IPS-15b (cell line): ENCODE results near the gene ACMSD.
"Not testable (repeated sequence)": the region's sequence is repeated elsewhere in the genome, so short reads cannot be mapped to it uniquely, and the experiment has no call there.

ENCODE experiments used
- H3K27me3 ChIP-seq: one replicate; pipeline ENCODE4 v1.6.1; 2013; ENCODE audit warnings: low read length; ENCODE audit not compliant: control insufficient read depth, insufficient read depth
- H3K36me3 ChIP-seq: one replicate; pipeline ENCODE4 v1.6.1; 2013; ENCODE audit warnings: low read length; ENCODE audit not compliant: control insufficient read depth, insufficient read depth
- H3K4me1 ChIP-seq: one replicate; pipeline ENCODE4 v1.6.1; 2013; ENCODE audit warnings: mild to moderate bottlenecking, low read length; ENCODE audit not compliant: control insufficient read depth, insufficient read depth
- H3K4me3 ChIP-seq: one replicate; pipeline ENCODE4 v1.5.1; 2013; ENCODE audit warnings: low read depth, low read length
- H3K9ac ChIP-seq: one replicate; pipeline ENCODE4 v1.6.1; 2013; ENCODE audit warnings: low read depth, mild to moderate bottlenecking, low read length
- H3K9me3 ChIP-seq: one replicate; pipeline ENCODE4 v1.6.1; 2013; ENCODE audit warnings: mild to moderate bottlenecking, low read length; ENCODE audit not compliant: control insufficient read depth, insufficient read depth

Gene ACMSD

DNA sequence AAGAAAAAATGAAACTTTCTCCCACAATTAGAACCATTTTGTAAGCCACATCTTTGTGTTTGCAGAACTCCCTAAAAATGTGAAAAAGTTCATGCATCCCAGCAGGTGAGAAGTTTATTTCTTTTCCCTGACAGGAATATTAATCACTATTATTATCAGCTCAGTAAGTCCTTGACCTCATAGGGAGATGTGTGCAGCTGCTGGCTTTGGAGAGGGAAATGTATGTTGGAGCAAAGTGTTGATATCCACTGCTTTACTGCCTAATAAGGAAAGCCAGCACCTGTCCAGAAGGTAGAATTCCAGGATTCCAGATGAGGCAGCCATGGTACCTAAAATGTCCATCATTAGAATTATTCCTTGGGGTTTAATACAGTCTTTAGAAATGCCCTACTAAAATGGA lies 44.4 kb downstream of the ACMSD start:
- Histone ChIP-seq H3K4me3 (no peak overlapping the region), H3K9ac (no peak overlapping the region), H3K36me3 (no peaks in the 10 kb centered on the region), H3K9me3 (no peaks in the 10 kb centered on the region), H3K4me1 (no peaks in the 10 kb centered on the region), H3K27me3 (no peaks in the 10 kb centered on the region)

DNA sequence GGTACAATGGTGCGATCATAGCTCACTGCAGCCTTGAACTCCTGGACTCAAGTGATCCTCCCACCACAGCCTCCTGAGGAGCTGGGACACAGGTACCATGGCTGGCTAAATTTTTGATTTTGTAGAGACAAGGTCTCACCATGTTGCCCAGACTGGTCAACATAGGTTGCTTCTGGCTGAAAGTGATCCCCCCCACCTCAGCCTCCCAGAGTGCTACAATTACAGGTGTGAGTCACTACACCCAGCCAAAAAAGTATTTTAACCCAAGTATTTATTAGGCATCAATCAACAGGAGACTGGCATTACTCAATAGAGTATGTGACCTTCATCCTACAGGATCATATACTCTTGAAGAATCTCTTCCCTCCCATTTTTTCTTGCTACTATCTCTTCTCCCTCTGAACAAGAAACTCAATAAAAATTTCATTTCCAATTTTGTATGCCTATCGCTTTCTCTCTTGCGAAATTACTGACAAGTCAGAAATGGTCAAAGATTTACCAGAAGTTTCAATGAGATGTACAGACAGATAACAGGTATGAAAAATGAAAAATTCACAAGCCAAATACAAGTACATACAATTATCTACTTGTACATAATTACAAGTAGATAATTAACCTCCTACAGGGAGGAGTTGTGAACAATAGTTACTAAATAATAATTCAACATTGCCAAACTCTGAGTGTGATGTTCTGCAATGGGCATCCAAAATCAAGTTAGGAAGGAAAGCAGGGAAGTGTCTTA lies 45.3 kb downstream of the ACMSD start:
- H3K27me3 ChIP-seq: no peaks in the 10 kb centered on the region
- H3K9ac ChIP-seq: no peak overlapping the region
- no peaks in the 10 kb centered on the region for H3K36me3 ChIP-seq
- no peak overlapping the region for H3K4me3 ChIP-seq
- no peaks in the 10 kb centered on the region for H3K4me1 ChIP-seq
- no peaks in the 10 kb centered on the region for H3K9me3 ChIP-seq

DNA sequence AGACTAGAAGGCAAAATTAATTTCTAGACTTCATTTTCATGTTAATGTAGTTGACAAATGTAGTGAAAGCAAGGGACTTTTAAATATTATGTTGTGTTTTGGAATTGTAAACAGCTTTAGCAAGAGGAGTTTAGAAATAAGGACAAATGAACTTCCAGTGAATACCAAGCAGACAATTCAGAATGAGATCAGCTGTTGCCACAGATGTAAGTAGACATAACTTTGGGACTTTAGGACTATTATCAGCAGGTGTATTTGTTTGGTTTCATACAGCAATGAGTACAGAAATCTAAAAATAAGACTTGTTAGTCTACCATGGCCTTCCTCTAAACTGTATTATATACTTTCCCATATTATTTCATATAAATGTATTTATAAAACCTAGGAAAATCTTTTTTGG lies 46.0 kb downstream of the ACMSD start:
- no peak overlapping the region for H3K4me3 ChIP-seq
- no peaks in the 10 kb centered on the region for H3K27me3 ChIP-seq
- no peaks in the 10 kb centered on the region for H3K4me1 ChIP-seq
- no peaks in the 10 kb centered on the region for H3K9me3 ChIP-seq
- no peak overlapping the region for H3K9ac ChIP-seq
- H3K36me3 ChIP-seq: no peaks in the 10 kb centered on the region

DNA sequence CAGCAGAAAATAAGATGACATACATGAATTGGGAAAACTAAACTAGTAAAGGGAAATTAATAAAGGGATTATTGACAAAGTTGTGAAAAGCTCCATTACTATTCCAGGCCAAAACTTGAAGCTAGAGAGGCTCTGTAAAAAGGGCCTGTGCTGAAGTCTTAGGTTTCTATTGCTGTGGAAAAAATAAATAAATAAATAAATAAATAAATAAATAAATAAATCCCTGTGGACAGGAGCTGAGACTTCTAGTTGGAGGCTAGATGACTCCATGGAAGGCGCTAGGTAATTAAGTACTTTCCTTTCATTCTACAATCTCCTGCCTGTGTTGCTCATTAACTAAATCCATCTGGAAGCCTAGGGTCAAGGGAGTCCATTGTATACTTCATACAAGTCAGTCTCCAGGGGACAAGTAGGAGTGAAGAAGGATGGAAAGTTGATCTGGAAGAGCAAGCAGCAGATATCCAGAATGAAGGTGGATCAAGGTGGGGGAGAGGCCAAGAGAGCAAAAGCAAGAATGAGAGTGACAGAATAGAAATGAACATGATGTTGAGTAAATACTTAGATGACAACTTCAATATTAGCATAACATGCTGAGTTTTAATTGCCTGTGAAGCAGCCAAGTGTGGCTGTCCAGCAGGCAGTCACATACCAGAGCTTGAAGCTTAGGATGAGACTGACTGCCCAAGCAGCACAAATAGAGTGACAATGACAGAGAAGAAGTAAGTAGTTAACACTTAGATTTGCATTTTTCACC lies 54.0 kb downstream of the ACMSD start:
- Histone ChIP-seq H3K4me1 (no peaks in the 10 kb centered on the region), H3K36me3 (no peaks in the 10 kb centered on the region), H3K27me3 (no peaks in the 10 kb centered on the region), H3K9me3 (no peaks in the 10 kb centered on the region), H3K4me3 (no peak overlapping the region), H3K9ac (no peak overlapping the region)

DNA sequence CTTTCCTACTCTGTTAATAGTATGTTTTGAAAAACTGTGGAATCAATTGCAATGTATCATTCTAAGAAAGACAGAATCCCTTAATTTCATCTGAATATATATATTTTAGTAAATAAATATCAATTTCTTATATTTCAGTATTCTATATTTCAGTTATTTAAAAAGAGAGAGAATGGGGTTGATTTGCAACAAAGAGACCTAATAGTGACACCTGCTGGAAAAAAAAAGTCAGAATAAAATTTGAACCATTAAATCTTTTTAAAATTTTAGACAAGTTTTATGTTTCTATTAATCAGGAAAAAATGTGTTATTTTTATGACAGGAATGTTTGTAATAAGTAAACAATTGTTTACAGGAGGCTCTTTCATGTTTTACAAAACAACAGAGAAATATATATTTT lies 59.5 kb downstream of the ACMSD start:
- Histone ChIP-seq H3K27me3 (no peaks in the 10 kb centered on the region), H3K4me1 (no peaks in the 10 kb centered on the region), H3K36me3 (no peaks in the 10 kb centered on the region), H3K9ac (no peak overlapping the region), H3K4me3 (no peak overlapping the region), H3K9me3 (no peaks in the 10 kb centered on the region)

DNA sequence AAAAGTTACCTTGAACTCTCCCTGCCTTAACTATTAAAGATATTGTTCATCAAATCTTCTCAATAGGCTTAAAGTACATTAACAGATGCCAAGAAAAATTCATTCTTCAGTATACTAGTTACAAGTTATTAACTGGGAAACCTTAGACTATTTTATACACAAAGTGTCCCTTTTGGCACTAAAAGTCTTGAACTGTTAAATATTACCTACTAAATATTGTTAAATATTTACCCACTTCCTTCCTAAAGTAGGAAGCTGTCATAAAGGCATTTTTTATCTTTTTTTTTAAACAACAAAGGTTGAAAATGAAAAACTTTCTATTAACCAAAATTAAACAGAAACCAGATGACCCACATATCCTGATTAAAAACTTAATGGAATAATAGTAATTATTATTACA lies 60.8 kb downstream of the ACMSD start:
- Histone ChIP-seq H3K9me3 (no peaks in the 10 kb centered on the region), H3K9ac (no peak overlapping the region), H3K36me3 (no peaks in the 10 kb centered on the region), H3K4me3 (no peak overlapping the region), H3K4me1 (no peaks in the 10 kb centered on the region), H3K27me3 (no peaks in the 10 kb centered on the region)

DNA sequence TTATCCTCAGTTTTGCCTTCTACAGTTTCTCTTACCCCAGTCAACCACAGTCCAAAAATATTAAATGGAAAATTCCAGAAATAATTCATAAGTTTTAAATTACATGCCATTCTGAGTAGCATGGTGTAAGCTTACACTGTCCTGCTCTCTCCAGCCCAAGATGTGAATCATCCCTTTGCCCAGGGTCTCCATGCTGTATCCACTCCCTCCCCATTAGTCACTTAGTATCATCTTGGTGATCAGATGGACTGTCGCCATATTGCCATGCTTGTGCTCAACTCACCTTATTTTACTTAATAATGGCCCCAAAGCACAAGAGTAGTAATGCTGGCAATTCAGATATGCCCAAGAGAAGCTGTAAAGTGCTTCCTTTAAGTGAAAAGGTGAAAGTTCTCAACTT lies 61.7 kb downstream of the ACMSD start:
- no peaks in the 10 kb centered on the region for H3K4me1 ChIP-seq
- H3K36me3 ChIP-seq: no peaks in the 10 kb centered on the region
- no peaks in the 10 kb centered on the region for H3K9me3 ChIP-seq
- no peak overlapping the region for H3K9ac ChIP-seq
- H3K4me3 ChIP-seq: no peak overlapping the region
- no peaks in the 10 kb centered on the region for H3K27me3 ChIP-seq

DNA sequence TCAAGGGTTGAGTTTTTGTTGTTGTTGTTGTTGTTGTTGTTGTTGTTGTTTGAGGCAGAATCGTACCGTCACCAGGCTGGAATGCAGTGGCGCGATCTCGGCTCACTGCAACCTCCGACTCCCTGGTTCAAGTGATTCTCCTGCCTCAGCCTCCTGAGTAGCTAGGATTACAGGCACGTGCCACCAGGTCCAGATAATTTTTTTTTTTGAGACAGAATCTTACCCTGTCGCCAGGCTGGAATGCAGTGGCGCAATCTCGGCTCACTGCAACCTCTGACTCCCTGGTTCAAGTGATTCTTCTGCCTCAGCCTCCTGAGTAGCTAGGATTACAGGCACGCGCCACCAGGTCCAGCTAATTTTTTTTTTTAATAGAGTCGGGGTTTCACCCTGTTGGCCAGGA lies 65.3 kb downstream of the ACMSD start:
- H3K27me3 ChIP-seq, H3K9ac ChIP-seq, H3K4me1 ChIP-seq, H3K4me3 ChIP-seq, H3K36me3 ChIP-seq, H3K9me3 ChIP-seq: not testable (repeated sequence)

DNA sequence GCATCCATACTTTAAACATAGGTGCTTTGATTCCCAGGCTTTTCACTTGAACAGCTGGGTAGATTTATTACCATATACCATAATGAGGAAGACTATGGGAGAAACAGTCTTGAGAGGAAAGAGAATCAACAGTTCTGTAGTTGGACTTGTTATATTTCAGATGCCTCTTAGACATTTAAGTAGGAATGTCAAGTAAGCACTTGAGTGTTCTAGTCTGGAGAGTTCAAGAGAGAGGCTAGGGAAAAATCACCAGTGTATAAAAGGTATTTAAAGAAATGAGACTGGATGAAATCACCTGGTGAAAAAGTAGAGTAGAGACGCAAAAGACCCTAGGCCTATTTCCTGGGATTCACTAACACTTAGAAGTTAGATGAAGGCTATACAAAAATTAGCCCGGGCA lies 66.8 kb downstream of the ACMSD start:
- H3K27me3 ChIP-seq: no peaks in the 10 kb centered on the region
- H3K4me1 ChIP-seq: no peaks in the 10 kb centered on the region
- no peaks in the 10 kb centered on the region for H3K9me3 ChIP-seq
- H3K9ac ChIP-seq: no peak overlapping the region
- H3K4me3 ChIP-seq: no peak overlapping the region
- H3K36me3 ChIP-seq: no peaks in the 10 kb centered on the region

DNA sequence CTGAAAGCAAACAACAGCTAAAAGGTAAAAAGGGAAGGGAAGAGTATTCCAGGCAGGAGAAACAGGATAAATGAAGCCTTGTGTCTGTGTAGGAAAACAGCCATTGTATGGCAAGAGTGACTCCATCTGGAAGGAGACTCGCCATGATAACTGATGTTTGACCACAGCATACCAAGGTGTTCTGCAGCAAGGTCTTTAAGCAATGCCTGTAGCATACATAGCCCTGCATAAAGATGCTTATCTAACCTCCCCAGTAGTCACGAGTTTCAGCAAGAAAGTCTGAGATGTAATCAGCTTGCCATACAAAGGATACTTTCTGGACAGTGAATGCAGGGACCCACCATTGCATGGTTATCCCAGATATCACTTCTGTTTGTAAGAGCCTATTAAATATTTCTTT lies 68.3 kb downstream of the ACMSD start:
- H3K36me3 ChIP-seq: no peaks in the 10 kb centered on the region
- no peak overlapping the region for H3K9ac ChIP-seq
- no peaks in the 10 kb centered on the region for H3K27me3 ChIP-seq
- H3K4me1 ChIP-seq: no peaks in the 10 kb centered on the region
- no peaks in the 10 kb centered on the region for H3K9me3 ChIP-seq
- H3K4me3 ChIP-seq: no peak overlapping the region

DNA sequence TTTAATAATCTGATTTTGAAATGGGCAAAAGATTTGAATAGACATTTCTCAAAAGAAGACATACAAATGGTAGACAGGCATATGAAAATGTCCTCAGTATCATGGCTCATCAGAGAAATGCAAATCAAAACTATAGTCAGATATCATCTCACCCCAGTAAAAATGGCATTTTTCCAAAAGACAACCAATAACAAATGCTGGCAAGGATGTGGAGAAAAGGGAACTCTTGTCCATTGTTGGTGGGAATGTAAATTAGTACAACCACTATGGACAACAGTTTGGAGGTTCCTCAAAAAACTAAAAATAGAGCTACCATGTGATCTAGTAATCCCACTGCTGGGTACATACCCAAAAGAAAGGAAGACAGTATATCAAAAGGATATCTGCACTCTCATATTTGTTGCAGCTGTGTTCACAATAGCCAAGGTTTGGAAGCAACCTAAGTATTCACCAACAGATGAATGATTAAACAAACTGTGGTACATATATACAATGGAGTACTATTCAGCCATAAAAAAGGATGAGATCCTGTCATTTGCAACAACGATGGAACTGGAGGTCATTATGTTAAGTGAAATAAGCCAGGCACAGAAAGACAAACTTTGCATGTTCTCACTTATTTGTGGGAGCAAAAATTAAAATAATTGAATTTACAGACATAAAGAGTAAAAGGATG lies 69.2 kb downstream of the ACMSD start:
- H3K9me3 ChIP-seq, H3K9ac ChIP-seq, H3K4me3 ChIP-seq: not testable (repeated sequence)

More for the DNA sequence above, 69.2 kb downstream of the ACMSD start:
- not testable (repeated sequence) for H3K36me3 ChIP-seq, H3K27me3 ChIP-seq, H3K4me1 ChIP-seq
